HEK293 (cell line): ENCODE measurements around the gene LINC00237.

ENCODE experiments used
- CTCF ChIA-PET: fragments of 350-600 bp; formaldehyde crosslinking; extraction: SDS; loops from one replicate; lab custom pipeline; 2021; ENCODE audit warnings: antibody characterized with exemption; lab: Yijun Ruan, JAX
- POLR2A ChIA-PET: fragments of 300-600 bp; formaldehyde crosslinking; extraction: SDS; loops from one replicate; lab custom pipeline; 2020; ENCODE audit warnings: antibody characterized with exemption, inconsistent platforms; lab: Yijun Ruan, JAX
- H3K27ac ChIP-seq: fragments of 200-500 bp; sonication (Bioruptor generic); 2 replicates; pipeline ENCODE4 v1.5.1; 2014; ENCODE audit warnings: low read depth, low read length, control low read depth, inconsistent platforms; ENCODE audit errors: extremely low read depth
- H3K36me3 ChIP-seq, 2 experiments: fragments of 200-500 bp in 1 of 2; sonication (Bioruptor generic) in 1 of 2; 1 replicate in 1 of 2; 2 replicates in 1 of 2; pipeline ENCODE4 v1.5.1; 2014 to 2017; ENCODE audit warnings: inconsistent platforms in 2 of 2, low read length in 2 of 2; ENCODE audit not compliant: control insufficient read depth in 2 of 2, insufficient read depth in 1 of 2
- H3K4me1 ChIP-seq: fragments of 200-500 bp; sonication (Bioruptor generic); 2 replicates; pipeline ENCODE4 v1.5.1; 2014; ENCODE audit warnings: mild to moderate bottlenecking, low read length, inconsistent platforms; ENCODE audit not compliant: control insufficient read depth, insufficient read depth
- H3K4me3 ChIP-seq: 2 replicates; pipeline ENCODE4 v1.5.1; 2011; ENCODE audit warnings: low read depth, mild to moderate bottlenecking, control low read depth, low read length, moderate library complexity
- H3K9me3 ChIP-seq: fragments of 200-500 bp; sonication (Bioruptor generic); 2 replicates; pipeline ENCODE4 v1.5.1; 2014; ENCODE audit warnings: low read depth, low read length, inconsistent platforms; ENCODE audit not compliant: control insufficient read depth, insufficient read depth
- BCL11B ChIP-seq: fragments of 450-650 bp; formaldehyde crosslinking; IDR thresholded peaks from 2 replicates; pipeline ENCODE4 v1.5.1; 2016; ENCODE audit warnings: low read depth, missing biosample characterization, missing genetic modification characterization
- EGR2 ChIP-seq: fragments of 450-650 bp; formaldehyde crosslinking; IDR thresholded peaks from 2 replicates; pipeline ENCODE4 v1.5.1; 2016; ENCODE audit warnings: low read depth, missing biosample characterization, missing genetic modification characterization
- REPIN1 ChIP-seq: fragments of 450-650 bp; formaldehyde crosslinking; IDR thresholded peaks from 2 replicates; pipeline ENCODE4 v1.5.1; 2017; ENCODE audit warnings: missing biosample characterization, missing genetic modification characterization, low read depth
- ZBTB17 ChIP-seq: fragments of 450-650 bp; formaldehyde crosslinking; IDR thresholded peaks from 2 replicates; pipeline ENCODE4 v1.5.1; 2016; ENCODE audit warnings: missing biosample characterization, missing genetic modification characterization
- ZBTB21 ChIP-seq: fragments of 450-650 bp; formaldehyde crosslinking; IDR thresholded peaks from 2 replicates; pipeline ENCODE4 v1.5.1; 2017; ENCODE audit warnings: missing biosample characterization, missing genetic modification characterization
- ZNF138 ChIP-seq: fragments of 450-650 bp; formaldehyde crosslinking; IDR thresholded peaks from 2 replicates; pipeline ENCODE4 v1.5.1; 2016; ENCODE audit warnings: missing biosample characterization, missing genetic modification characterization, borderline replicate concordance
- ZNF184 ChIP-seq: fragments of 450-650 bp; IDR thresholded peaks from 2 replicates; pipeline ENCODE4 v1.5.1; 2018; ENCODE audit warnings: missing biosample characterization, mild to moderate bottlenecking, missing genetic modification characterization
- ZNF274 ChIP-seq, 2 experiments: fragments of 200-500 bp in 1 of 2; fragments of 450-650 bp in 1 of 2; sonication (Bioruptor generic) in 1 of 2; formaldehyde crosslinking in 1 of 2; IDR thresholded peaks; 2 replicates each; pipeline versions ENCODE4 v1.5.1 to v1.6.1; 2014 to 2016; ENCODE audit warnings: borderline replicate concordance in 1 of 2, inconsistent platforms in 1 of 2, low read length in 1 of 2, missing biosample characterization in 1 of 2, missing genetic modification characterization in 1 of 2
- ZNF416 ChIP-seq: fragments of 450-650 bp; formaldehyde crosslinking; IDR thresholded peaks from 2 replicates; pipeline ENCODE4 v1.5.1; 2016; ENCODE audit warnings: missing biosample characterization, missing genetic modification characterization
- ZSCAN30 ChIP-seq: fragments of 450-650 bp; IDR thresholded peaks from 2 replicates; pipeline ENCODE4 v1.5.1; 2018; ENCODE audit warnings: missing biosample characterization, mild to moderate bottlenecking, missing genetic modification characterization, moderate library complexity
- TF ChIP-seq, protein P1 (sequence below): fragments of 450-650 bp; formaldehyde crosslinking; IDR thresholded peaks from 2 replicates; pipeline ENCODE4 v1.5.1; 2017; ENCODE audit warnings: missing biosample characterization, missing genetic modification characterization
- TF ChIP-seq, protein P2 (sequence below): fragments of 450-650 bp; formaldehyde crosslinking; IDR thresholded peaks from 2 replicates; pipeline ENCODE4 v1.5.1; 2016; ENCODE audit warnings: missing biosample characterization, missing genetic modification characterization
- TF ChIP-seq, protein P3 (sequence below): fragments of 450-650 bp; formaldehyde crosslinking; IDR thresholded peaks from 2 replicates; pipeline ENCODE4 v1.5.1; 2016; ENCODE audit warnings: missing biosample characterization, missing genetic modification characterization
- TF ChIP-seq, protein P4 (sequence below): fragments of 450-650 bp; formaldehyde crosslinking; IDR thresholded peaks from 2 replicates; pipeline ENCODE4 v1.5.1; 2016; ENCODE audit warnings: missing biosample characterization, missing genetic modification characterization
- TF ChIP-seq, protein P5 (sequence below): fragments of 450-650 bp; formaldehyde crosslinking; IDR thresholded peaks from 2 replicates; pipeline ENCODE4; 2016; ENCODE audit warnings: missing biosample characterization, missing genetic modification characterization
- TF ChIP-seq, protein P6 (sequence below): sonication (generic); formaldehyde crosslinking; IDR thresholded peaks from 2 replicates; pipeline ENCODE4 v1.8.1; 2022; ENCODE audit warnings: mild to moderate bottlenecking, moderate library complexity, missing genetic modification reagents
- TF ChIP-seq, protein P7 (sequence below): fragments of 450-650 bp; formaldehyde crosslinking; IDR thresholded peaks from 2 replicates; pipeline ENCODE4 v1.5.1; 2017; ENCODE audit warnings: missing biosample characterization, missing genetic modification characterization
- TF ChIP-seq, protein P8 (sequence below): fragments of 450-650 bp; formaldehyde crosslinking; IDR thresholded peaks from 2 replicates; pipeline ENCODE4 v1.5.1; 2016; ENCODE audit warnings: missing biosample characterization, missing genetic modification characterization, borderline replicate concordance

The LINC00237 gene

DNA sequence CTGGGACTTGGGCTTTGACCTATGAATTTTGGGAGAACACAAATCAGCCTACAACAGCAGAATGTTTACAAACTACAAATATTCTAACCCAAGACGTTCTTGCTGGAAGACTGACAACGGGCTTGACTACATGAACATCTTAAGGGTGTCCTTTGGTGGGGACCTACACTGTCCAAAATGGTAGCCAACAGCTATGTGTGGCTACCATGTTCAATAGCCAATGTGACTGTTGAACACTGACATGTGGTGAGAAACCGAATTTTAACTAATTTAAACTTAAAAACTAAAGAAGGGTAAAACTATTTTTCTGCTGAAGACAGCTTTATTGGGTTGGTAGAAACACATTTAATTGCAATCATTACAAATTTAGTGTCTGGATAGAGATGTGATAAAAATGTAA is 30.1 kb downstream of the LINC00237 start (continued):
- TF ChIP-seq, protein P1, sequence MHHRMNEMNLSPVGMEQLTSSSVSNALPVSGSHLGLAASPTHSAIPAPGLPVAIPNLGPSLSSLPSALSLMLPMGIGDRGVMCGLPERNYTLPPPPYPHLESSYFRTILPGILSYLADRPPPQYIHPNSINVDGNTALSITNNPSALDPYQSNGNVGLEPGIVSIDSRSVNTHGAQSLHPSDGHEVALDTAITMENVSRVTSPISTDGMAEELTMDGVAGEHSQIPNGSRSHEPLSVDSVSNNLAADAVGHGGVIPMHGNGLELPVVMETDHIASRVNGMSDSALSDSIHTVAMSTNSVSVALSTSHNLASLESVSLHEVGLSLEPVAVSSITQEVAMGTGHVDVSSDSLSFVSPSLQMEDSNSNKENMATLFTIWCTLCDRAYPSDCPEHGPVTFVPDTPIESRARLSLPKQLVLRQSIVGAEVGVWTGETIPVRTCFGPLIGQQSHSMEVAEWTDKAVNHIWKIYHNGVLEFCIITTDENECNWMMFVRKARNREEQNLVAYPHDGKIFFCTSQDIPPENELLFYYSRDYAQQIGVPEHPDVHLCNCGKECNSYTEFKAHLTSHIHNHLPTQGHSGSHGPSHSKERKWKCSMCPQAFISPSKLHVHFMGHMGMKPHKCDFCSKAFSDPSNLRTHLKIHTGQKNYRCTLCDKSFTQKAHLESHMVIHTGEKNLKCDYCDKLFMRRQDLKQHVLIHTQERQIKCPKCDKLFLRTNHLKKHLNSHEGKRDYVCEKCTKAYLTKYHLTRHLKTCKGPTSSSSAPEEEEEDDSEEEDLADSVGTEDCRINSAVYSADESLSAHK (tag by site-specific recombination): no peak

DNA sequence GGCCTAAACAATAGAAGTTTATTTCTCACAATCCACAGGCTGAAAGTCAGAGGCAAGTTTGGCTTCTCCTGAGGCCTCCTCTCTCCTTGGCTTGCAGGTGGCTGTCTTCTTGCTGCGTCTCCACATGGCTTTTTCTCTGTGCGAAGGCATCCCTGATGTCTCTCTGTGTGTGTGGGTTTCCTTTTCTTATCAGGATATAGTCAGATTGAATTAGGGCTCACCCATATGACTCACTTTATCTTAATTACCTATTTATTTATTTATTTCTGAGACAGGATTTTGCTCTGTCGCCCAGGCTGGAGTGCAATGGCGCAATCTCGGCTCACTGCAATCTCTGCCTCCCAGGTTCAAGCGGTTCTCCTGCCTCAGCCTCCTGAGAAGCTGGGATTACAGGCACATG is 30.7 kb downstream of the LINC00237 start:
- Histone ChIP-seq H3K27ac (no peak overlapping the region), H3K4me3 (no peak overlapping the region), H3K4me1 (no peaks in the 10 kb centered on the region; the same call in 1 of the 2 replicates), H3K36me3 (no peaks in the 10 kb centered on the region), H3K9me3 (no peaks in the 10 kb centered on the region)
- ChIA-PET POLR2A (no interaction called here), CTCF (interaction anchor here (0.7 to 1.0 kb wide), 2 partner anchors 26 to 40 kb away, joined by 3 to 4 read pairs; no protein-coding TSS in a partner anchor)
- TF ChIP-seq BCL11B (tag by site-specific recombination): no peak
- no peak for TF ChIP-seq EGR2 (tag by site-specific recombination)
- TF ChIP-seq, protein P2, sequence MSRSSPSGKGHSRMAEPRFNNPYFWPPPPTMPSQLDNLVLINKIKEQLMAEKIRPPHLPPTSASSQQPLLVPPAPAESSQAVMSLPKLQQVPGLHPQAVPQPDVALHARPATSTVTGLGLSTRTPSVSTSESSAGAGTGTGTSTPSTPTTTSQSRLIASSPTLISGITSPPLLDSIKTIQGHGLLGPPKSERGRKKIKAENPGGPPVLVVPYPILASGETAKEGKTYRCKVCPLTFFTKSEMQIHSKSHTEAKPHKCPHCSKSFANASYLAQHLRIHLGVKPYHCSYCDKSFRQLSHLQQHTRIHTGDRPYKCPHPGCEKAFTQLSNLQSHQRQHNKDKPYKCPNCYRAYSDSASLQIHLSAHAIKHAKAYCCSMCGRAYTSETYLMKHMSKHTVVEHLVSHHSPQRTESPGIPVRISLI (tag by site-specific recombination): no peak
- TF ChIP-seq REPIN1 (tag by site-specific recombination): no peak
- no peak for TF ChIP-seq ZNF184
- TF ChIP-seq, protein P3, sequence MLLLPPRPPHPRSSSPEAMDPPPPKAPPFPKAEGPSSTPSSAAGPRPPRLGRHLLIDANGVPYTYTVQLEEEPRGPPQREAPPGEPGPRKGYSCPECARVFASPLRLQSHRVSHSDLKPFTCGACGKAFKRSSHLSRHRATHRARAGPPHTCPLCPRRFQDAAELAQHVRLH: no peak
- TF ChIP-seq, protein P4, sequence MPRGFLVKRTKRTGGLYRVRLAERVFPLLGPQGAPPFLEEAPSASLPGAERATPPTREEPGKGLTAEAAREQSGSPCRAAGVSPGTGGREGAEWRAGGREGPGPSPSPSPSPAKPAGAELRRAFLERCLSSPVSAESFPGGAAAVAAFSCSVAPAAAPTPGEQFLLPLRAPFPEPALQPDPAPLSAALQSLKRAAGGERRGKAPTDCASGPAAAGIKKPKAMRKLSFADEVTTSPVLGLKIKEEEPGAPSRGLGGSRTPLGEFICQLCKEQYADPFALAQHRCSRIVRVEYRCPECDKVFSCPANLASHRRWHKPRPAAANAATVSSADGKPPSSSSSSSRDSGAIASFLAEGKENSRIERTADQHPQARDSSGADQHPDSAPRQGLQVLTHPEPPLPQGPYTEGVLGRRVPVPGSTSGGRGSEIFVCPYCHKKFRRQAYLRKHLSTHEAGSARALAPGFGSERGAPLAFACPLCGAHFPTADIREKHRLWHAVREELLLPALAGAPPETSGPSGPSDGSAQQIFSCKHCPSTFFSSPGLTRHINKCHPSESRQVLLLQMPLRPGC (tag by site-specific recombination): no peak
- no peak for TF ChIP-seq ZBTB21 (tag by site-specific recombination)
- TF ChIP-seq, protein P5, sequence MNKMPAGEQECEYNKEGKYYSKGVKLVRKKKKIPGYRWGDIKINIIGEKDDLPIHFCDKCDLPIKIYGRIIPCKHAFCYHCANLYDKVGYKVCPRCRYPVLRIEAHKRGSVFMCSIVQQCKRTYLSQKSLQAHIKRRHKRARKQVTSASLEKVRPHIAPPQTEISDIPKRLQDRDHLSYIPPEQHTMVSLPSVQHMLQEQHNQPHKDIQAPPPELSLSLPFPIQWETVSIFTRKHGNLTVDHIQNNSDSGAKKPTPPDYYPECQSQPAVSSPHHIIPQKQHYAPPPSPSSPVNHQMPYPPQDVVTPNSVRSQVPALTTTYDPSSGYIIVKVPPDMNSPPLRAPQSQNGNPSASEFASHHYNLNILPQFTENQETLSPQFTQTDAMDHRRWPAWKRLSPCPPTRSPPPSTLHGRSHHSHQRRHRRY: no peak
- no peak for TF ChIP-seq ZNF416
- TF ChIP-seq, protein P6, sequence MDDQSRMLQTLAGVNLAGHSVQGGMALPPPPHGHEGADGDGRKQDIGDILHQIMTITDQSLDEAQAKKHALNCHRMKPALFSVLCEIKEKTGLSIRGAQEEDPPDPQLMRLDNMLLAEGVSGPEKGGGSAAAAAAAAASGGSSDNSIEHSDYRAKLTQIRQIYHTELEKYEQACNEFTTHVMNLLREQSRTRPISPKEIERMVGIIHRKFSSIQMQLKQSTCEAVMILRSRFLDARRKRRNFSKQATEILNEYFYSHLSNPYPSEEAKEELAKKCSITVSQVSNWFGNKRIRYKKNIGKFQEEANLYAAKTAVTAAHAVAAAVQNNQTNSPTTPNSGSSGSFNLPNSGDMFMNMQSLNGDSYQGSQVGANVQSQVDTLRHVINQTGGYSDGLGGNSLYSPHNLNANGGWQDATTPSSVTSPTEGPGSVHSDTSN: no peak
- TF ChIP-seq ZSCAN30 (tag by site-specific recombination): no peak
- TF ChIP-seq, protein P7, sequence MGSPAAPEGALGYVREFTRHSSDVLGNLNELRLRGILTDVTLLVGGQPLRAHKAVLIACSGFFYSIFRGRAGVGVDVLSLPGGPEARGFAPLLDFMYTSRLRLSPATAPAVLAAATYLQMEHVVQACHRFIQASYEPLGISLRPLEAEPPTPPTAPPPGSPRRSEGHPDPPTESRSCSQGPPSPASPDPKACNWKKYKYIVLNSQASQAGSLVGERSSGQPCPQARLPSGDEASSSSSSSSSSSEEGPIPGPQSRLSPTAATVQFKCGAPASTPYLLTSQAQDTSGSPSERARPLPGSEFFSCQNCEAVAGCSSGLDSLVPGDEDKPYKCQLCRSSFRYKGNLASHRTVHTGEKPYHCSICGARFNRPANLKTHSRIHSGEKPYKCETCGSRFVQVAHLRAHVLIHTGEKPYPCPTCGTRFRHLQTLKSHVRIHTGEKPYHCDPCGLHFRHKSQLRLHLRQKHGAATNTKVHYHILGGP (tag by site-specific recombination): no peak
- no peak for TF ChIP-seq ZBTB17
- TF ChIP-seq ZNF138 (tag by site-specific recombination): no peak
- TF ChIP-seq, protein P8, sequence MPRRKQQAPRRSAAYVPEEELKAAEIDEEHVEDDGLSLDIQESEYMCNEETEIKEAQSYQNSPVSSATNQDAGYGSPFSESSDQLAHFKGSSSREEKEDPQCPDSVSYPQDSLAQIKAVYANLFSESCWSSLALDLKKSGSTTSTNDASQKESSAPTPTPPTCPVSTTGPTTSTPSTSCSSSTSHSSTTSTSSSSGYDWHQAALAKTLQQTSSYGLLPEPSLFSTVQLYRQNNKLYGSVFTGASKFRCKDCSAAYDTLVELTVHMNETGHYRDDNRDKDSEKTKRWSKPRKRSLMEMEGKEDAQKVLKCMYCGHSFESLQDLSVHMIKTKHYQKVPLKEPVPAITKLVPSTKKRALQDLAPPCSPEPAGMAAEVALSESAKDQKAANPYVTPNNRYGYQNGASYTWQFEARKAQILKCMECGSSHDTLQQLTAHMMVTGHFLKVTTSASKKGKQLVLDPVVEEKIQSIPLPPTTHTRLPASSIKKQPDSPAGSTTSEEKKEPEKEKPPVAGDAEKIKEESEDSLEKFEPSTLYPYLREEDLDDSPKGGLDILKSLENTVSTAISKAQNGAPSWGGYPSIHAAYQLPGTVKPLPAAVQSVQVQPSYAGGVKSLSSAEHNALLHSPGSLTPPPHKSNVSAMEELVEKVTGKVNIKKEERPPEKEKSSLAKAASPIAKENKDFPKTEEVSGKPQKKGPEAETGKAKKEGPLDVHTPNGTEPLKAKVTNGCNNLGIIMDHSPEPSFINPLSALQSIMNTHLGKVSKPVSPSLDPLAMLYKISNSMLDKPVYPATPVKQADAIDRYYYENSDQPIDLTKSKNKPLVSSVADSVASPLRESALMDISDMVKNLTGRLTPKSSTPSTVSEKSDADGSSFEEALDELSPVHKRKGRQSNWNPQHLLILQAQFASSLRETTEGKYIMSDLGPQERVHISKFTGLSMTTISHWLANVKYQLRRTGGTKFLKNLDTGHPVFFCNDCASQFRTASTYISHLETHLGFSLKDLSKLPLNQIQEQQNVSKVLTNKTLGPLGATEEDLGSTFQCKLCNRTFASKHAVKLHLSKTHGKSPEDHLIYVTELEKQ (tag by site-specific recombination): no peak
- TF ChIP-seq ZNF274 (IDR thresholded peaks at IDR 0.05; ENCODE audit: low read length): no peak
- TF ChIP-seq ZNF274 (tag by site-specific recombination; IDR thresholded peaks at IDR 0.05; ENCODE audit: borderline replicate concordance): no peak
